HepG2 (cell line): Measurements from ENCODE around the gene B4GALT7. TPM values are rescaled to one million over a fixed set of nuclear protein-coding genes. Genes with fewer than 3 reads are reported as not detected.

Experiments used
- ARID5B ChIP-seq: IDR thresholded peaks from 2 replicates; pipeline ENCODE4 v1.4.0; 2020; ENCODE audit warnings: mild to moderate bottlenecking, missing genetic modification reagents
- ATF1 ChIP-seq: IDR thresholded peaks from 2 replicates; pipeline ENCODE4 v1.6.1; 2016; ENCODE audit warnings: mild to moderate bottlenecking, control low read depth
- CSRNP1 ChIP-seq: sonication (generic); formaldehyde crosslinking; IDR thresholded peaks from 2 replicates; pipeline ENCODE4 v1.8.1; 2023; ENCODE audit warnings: mild to moderate bottlenecking, missing genetic modification reagents
- CTCF ChIP-seq: sonication (generic); formaldehyde crosslinking; IDR thresholded peaks from 2 replicates; pipeline ENCODE4 v1.5.0; 2020; ENCODE audit warnings: mild to moderate bottlenecking, missing genetic modification reagents, moderate library complexity
- FOXA1 ChIP-seq, 2 experiments: fragments of 450-650 bp in 1 of 2; sonication (generic) in 1 of 2; formaldehyde crosslinking in 1 of 2; IDR thresholded peaks; 2 replicates each; pipeline versions ENCODE4 v1.4.0 to v1.6.1; 2016 to 2020; ENCODE audit warnings: missing genetic modification reagents in 1 of 2
- HDAC2 ChIP-seq: sonication (generic); formaldehyde crosslinking; IDR thresholded peaks from 2 replicates; pipeline ENCODE4 v1.4.0; 2020; ENCODE audit warnings: missing genetic modification reagents
- KDM6A ChIP-seq: IDR thresholded peaks from 2 replicates; pipeline ENCODE4 v1.6.1; 2016; ENCODE audit warnings: low read depth
- PAXIP1 ChIP-seq: sonication (generic); formaldehyde crosslinking; conservative IDR thresholded peaks from 2 replicates; pipeline ENCODE4 v1.4.0; 2020; ENCODE audit warnings: mild to moderate bottlenecking, missing genetic modification reagents, moderate library complexity
- PREB ChIP-seq: sonication (generic); formaldehyde crosslinking; IDR thresholded peaks from 2 replicates; pipeline ENCODE4 v1.4.0; 2020; ENCODE audit warnings: missing genetic modification reagents
- RFX3 ChIP-seq: IDR thresholded peaks from 2 replicates; pipeline ENCODE4 v1.6.1; 2016; ENCODE audit warnings: missing biosample characterization, missing genetic modification reagents
- SCMH1 ChIP-seq: sonication (generic); formaldehyde crosslinking; IDR thresholded peaks from 2 replicates; pipeline ENCODE4 v1.9.0; 2021; ENCODE audit warnings: missing genetic modification reagents, mild to moderate bottlenecking, borderline replicate concordance
- SIX1 ChIP-seq: sonication (generic); formaldehyde crosslinking; IDR thresholded peaks from 2 replicates; pipeline ENCODE4 v1.4.0; 2020; ENCODE audit warnings: missing genetic modification reagents, borderline replicate concordance
- SKI ChIP-seq: fragments of 450-650 bp; IDR thresholded peaks from one replicate; pipeline ENCODE4 v1.6.1; 2018; ENCODE audit warnings: mild to moderate bottlenecking; ENCODE audit not compliant: partially characterized antibody
- TBX3 ChIP-seq: fragments of 450-650 bp; IDR thresholded peaks from 2 replicates; pipeline ENCODE4 v1.6.1; 2017; ENCODE audit warnings: antibody characterized with exemption, mild to moderate bottlenecking, inconsistent platforms, borderline replicate concordance
- ZBTB20 ChIP-seq: sonication (generic); formaldehyde crosslinking; IDR thresholded peaks from 2 replicates; pipeline ENCODE4 v1.8.1; 2023; ENCODE audit warnings: missing genetic modification reagents, low read depth, mild to moderate bottlenecking, borderline replicate concordance
- ZFY ChIP-seq: sonication (generic); formaldehyde crosslinking; IDR thresholded peaks from 2 replicates; pipeline ENCODE4 v1.4.0; 2020; ENCODE audit warnings: missing genetic modification reagents
- ZNF274 ChIP-seq: sonication (generic); formaldehyde crosslinking; IDR thresholded peaks from 2 replicates; pipeline ENCODE4 v1.5.1; 2020; ENCODE audit warnings: mild to moderate bottlenecking, missing genetic modification reagents
- polyA plus RNA-seq, 8 experiments: library from polyadenylated mRNA; depleted of rRNA in 3 of 8; stranded (reverse) in 7 of 8; unstranded in 1 of 8; fragments of >200 nt; fragmentation: Illumina TruSeq in 4 of 8; extraction: Trizol in 4 of 8; gene quantifications; 2 replicates each; pipeline versions ENCODE4 v1.2.1 to v1.2.3, GENCODE V29; 2011 to 2016; ENCODE audit warnings: low read depth in 4 of 8, missing spikeins in 1 of 8, mixed read lengths in 1 of 8; ENCODE audit not compliant: insufficient read depth in 1 of 8
- total RNA-seq, 5 experiments: library from RNA; depleted of rRNA; stranded (reverse); fragments of >200 nt; fragmentation: Illumina TruSeq; extraction: Trizol; gene quantifications; 2 replicates each; pipeline ENCODE4 v1.2.3, GENCODE V29; 2016; ENCODE audit warnings: low read depth in 1 of 5

Gene B4GALT7
- total and polyA plus RNA-seq, 2 of the 13 experiments (the other 11 are each of a cell fraction or from before 2014, with no cell fraction given) = 16.4 to 20.5 TPM

GRCh38 chr5:177588413-177588909 lies 11.5 kb upstream of the B4GALT7 start (continued):
- peak; percentile 74 for TF ChIP-seq ARID5B (CRISPR knock-in tag)
- no peak for TF ChIP-seq RFX3 (CRISPR knock-in tag)
- TF ChIP-seq CSRNP1 (CRISPR knock-in tag) = no peak
- TF ChIP-seq TBX3 = peak; percentile 68; the same call in 1 of the 2 replicates
- TF ChIP-seq CTCF (CRISPR knock-in tag) = peak; percentile 24; the same call in 1 of the 2 replicates
- no peak for TF ChIP-seq SIX1 (CRISPR knock-in tag)
- peak; percentile 41 for TF ChIP-seq ZFY (CRISPR knock-in tag)
- TF ChIP-seq ATF1 (CRISPR knock-in tag) = no peak
- TF ChIP-seq ZBTB20 (CRISPR knock-in tag) = peak; percentile 69; the same call in 1 of the 2 replicates
- TF ChIP-seq KDM6A (CRISPR knock-in tag) = peak; percentile 59; the same call in 1 of the 2 replicates
- peak; percentile 68; the same call in 1 of the 2 replicates for TF ChIP-seq HDAC2 (CRISPR knock-in tag)
- peak; percentile 35 for TF ChIP-seq SKI
- TF ChIP-seq PREB (CRISPR knock-in tag) = no peak
- no peak for TF ChIP-seq SCMH1 (CRISPR knock-in tag)
- peak; percentile 83 for TF ChIP-seq PAXIP1 (CRISPR knock-in tag)
- TF ChIP-seq FOXA1 (IDR thresholded peaks at IDR 0.05) = peak; percentile 71
- peak; percentile 93 for TF ChIP-seq FOXA1 (CRISPR knock-in tag; IDR thresholded peaks at IDR 0.05)
- no peak for TF ChIP-seq ZNF274 (CRISPR knock-in tag)
